Stomach (tissue), 9 donors: ENCODE results near the gene SGK1. TPM values are rescaled to one million over a fixed set of nuclear protein-coding genes. Genes with fewer than 3 reads are reported as not detected.

Experiments
- DNase-seq, 2 donors: peaks; one replicate each; pipeline versions ENCODE4 v3.0.0 to v3.0.0-alpha.2; 2013 to 2019
- H3K27ac ChIP-seq, 5 donors: fragments of 200-600 bp in 4 of 5; sonication (generic) in 4 of 5; one replicate each; pipeline ENCODE4 v1.5.1; 2013 to 2019; ENCODE audit warnings: mild to moderate bottlenecking in 1 of 5, moderate library complexity in 1 of 5
- H3K27me3 ChIP-seq, 3 donors: fragments of 200-600 bp; sonication (generic); one replicate each; pipeline ENCODE4 v1.5.1; 2017 to 2019; ENCODE audit warnings: mixed run types in 1 of 3
- H3K36me3 ChIP-seq, 4 donors: fragments of 200-600 bp; sonication (generic); 1 replicate in 3 of 4; 2 replicates in 1 of 4; pipeline ENCODE4 v1.5.1; 2016 to 2019
- H3K4me1 ChIP-seq, 4 donors: fragments of 200-600 bp; sonication (generic); one replicate each; pipeline ENCODE4 v1.5.1; 2016 to 2019
- H3K4me3 ChIP-seq, 4 donors: fragments of 200-600 bp; sonication (generic) in 3 of 4; one replicate each; pipeline ENCODE4 v1.5.1; 2016 to 2019; ENCODE audit warnings: mild to moderate bottlenecking in 1 of 4
- H3K9me3 ChIP-seq, 4 donors: fragments of 200-600 bp; sonication (generic); one replicate each; pipeline ENCODE4 v1.5.1; 2016 to 2019
- CTCF ChIP-seq, 7 experiments: fragments of 450-650 bp in 4 of 7; fragments of 200-600 bp in 3 of 7; sonication (generic) in 3 of 7; IDR thresholded peaks; one replicate each; pipeline ENCODE4 v1.5.1; 2016 to 2019; ENCODE audit warnings: antibody characterized with exemption in 7 of 7, control low read depth in 2 of 7, mild to moderate bottlenecking in 1 of 7
- EP300 ChIP-seq: sonication (generic); formaldehyde crosslinking; IDR thresholded peaks from one replicate; pipeline ENCODE4 v1.6.1; 2017; ENCODE audit warnings: antibody characterized with exemption
- POLR2A ChIP-seq, 4 donors: fragments of 450-650 bp; IDR thresholded peaks; one replicate each; pipeline ENCODE4 v1.6.1; 2016; ENCODE audit warnings: antibody characterized with exemption in 4 of 4, control low read depth in 2 of 4, mild to moderate bottlenecking in 1 of 4, moderate library complexity in 1 of 4
- POLR2AphosphoS5 ChIP-seq, 3 donors: sonication (generic); formaldehyde crosslinking; IDR thresholded peaks; one replicate each; pipeline ENCODE4 v1.6.1; 2016; ENCODE audit warnings: antibody characterized with exemption in 3 of 3
- WGBS, 5 donors: extraction: QIAGEN DNeasy Blood & Tissue Kit in 3 of 5; methylation state at CpG; one replicate each; pipeline versions ENCODE4 v1.1.5 to v1.1.7; 2013 to 2018; 5-methylcytosine and 5-hydroxymethylcytosine counted together
- intact Hi-C: fragments of 100-400 bp; cut with DNase I; formaldehyde crosslinking; loops from one replicate; pipeline ENCODE4 v1.15.1; 2023; ENCODE audit warnings: low total_unique reads
- polyA plus RNA-seq, 3 donors: library from polyadenylated mRNA; stranded (reverse); fragments of 200-250 nt; gene quantifications; one replicate each; pipeline ENCODE4 v1.2.3, GENCODE V29; 2013
- total RNA-seq, 5 donors: library from RNA; depleted of rRNA; stranded (reverse); fragments of >200 nt; gene quantifications; one replicate each; pipeline versions ENCODE4 v1.1.0 to v1.2.3, GENCODE V29; 2014 to 2016
- donor health status: healthy with polysubstance abuse.
- donor health status: Bipolar disorder and iron deficiency.
- donor health status: healthy.

Gene SGK1
- total and polyA plus RNA-seq, 8 donors = 72.3 to 347 (median 154) TPM

GRCh38 chr6:134324141-134324540, 6.2 kb upstream of the SGK1 start:
- Histone ChIP-seq H3K27me3 (no peaks in the 10 kb centered on the region), H3K4me1 (peaks cover 0 to 5% (median 0%) of the 10 kb centered on the region in 4 donors), H3K27ac (no peak overlapping the region), H3K36me3 (no peaks in the 10 kb centered on the region), H3K4me3 (no peak overlapping the region), H3K9me3 (peaks cover 0 to 10% (median 8%) of the 10 kb centered on the region in 4 donors)
- no peak for DNase-seq
- 58 to 68% (median 64%) methylated on average over 5 of the region's 5 CpGs for WGBS, 5 donors
- intact Hi-C loops = no loop called here
- TF ChIP-seq EP300 (no peak), POLR2AphosphoS5 (IDR thresholded peaks at IDR 0.05) (no peak), CTCF (IDR thresholded peaks at IDR 0.05) (no peak), POLR2A (IDR thresholded peaks at IDR 0.05) (no peak)

GRCh38 chr6:134323698-134324097, 5.8 kb upstream of the SGK1 start:
- Histone ChIP-seq H3K9me3 (peaks cover 0 to 10% (median 8%) of the 10 kb centered on the region in 4 donors), H3K27ac (no peak overlapping the region), H3K36me3 (no peaks in the 10 kb centered on the region), H3K4me1 (peaks cover 0 to 3% (median under 1%) of the 10 kb centered on the region in 4 donors), H3K4me3 (no peak overlapping the region), H3K27me3 (peaks cover 0 to 1% (median 0%) of the 10 kb centered on the region in 3 donors)
- no peak for TF ChIP-seq POLR2A (IDR thresholded peaks at IDR 0.05)
- TF ChIP-seq CTCF (IDR thresholded peaks at IDR 0.05) = no peak
- intact Hi-C loops = no loop called here
- 87 to 94% (median 92%) methylated on average over 2 of the region's 2 CpGs for WGBS, 5 donors
- DNase-seq = no peak

- Histone ChIP-seq H3K9me3 (peaks cover 0 to 10% (median 8%) of the 10 kb centered on the region in 4 donors), H3K36me3 (no peaks in the 10 kb centered on the region), H3K27ac (no peak overlapping the region), H3K4me3 (no peak overlapping the region), H3K27me3 (peaks cover 0 to 5% (median 0%) of the 10 kb centered on the region in 3 donors), H3K4me1 (peaks cover 0 to 5% (median 2%) of the 10 kb centered on the region in 4 donors)
- WGBS, 5 donors = 84 to 96% (median 94%) methylated on average over 1 of the region's 1 CpG
- no peak for DNase-seq
- no peak for TF ChIP-seq POLR2AphosphoS5 (IDR thresholded peaks at IDR 0.05)
- TF ChIP-seq EP300 = no peak
- no peak for TF ChIP-seq POLR2A (IDR thresholded peaks at IDR 0.05)
- TF ChIP-seq CTCF (IDR thresholded peaks at IDR 0.05) = no peak
- intact Hi-C loops = no loop called here
Observed at GRCh38 chr6:134323294-134323693, 5.4 kb upstream of the SGK1 start.

GRCh38 chr6:134322216-134322615, 4.3 kb upstream of the SGK1 start:
- 77 to 85% (median 82%) methylated on average over 2 of the region's 2 CpGs for WGBS, 5 donors
- DNase-seq = no peak
- no peaks in the 10 kb centered on the region for H3K36me3 ChIP-seq
- peaks cover 0 to 10% (median 8%) of the 10 kb centered on the region in 4 donors for H3K9me3 ChIP-seq
- intact Hi-C loops = no loop called here
- TF ChIP-seq POLR2AphosphoS5 (IDR thresholded peaks at IDR 0.05) (no peak), CTCF (IDR thresholded peaks at IDR 0.05) (no peak), POLR2A (IDR thresholded peaks at IDR 0.05) (no peak), EP300 (no peak)
- H3K27ac ChIP-seq = no peak overlapping the region
- H3K4me3 ChIP-seq = no peak overlapping the region
- H3K27me3 ChIP-seq = peaks cover 0 to 16% (median 7%) of the 10 kb centered on the region in 3 donors
- H3K4me1 ChIP-seq = peaks cover 8 to 16% (median 12%) of the 10 kb centered on the region in 4 donors
